HG03521 (cell line): Measurements from ENCODE around the gene ARGLU1.

Experiments
- ATAC-seq: cut with Tn5 transposase; IDR thresholded peaks from one replicate; pipeline ENCODE4 v1.9.1; 2021; ENCODE audit warnings: mild to moderate bottlenecking, moderate library complexity; ENCODE audit not compliant: unreplicated experiment

ARGLU1 gene

GRCh38 chr13:106550570-106551135 lies 17.3 kb downstream of the ARGLU1 start:
- no peak for ATAC-seq

GRCh38 chr13:106548064-106548696 lies 19.8 kb downstream of the ARGLU1 start:
- no peak for ATAC-seq

GRCh38 chr13:106541826-106542225 lies 26.1 kb downstream of the ARGLU1 start:
- no peak for ATAC-seq

GRCh38 chr13:106540613-106541012 lies 27.3 kb downstream of the ARGLU1 start:
- no peak for ATAC-seq

GRCh38 chr13:106537521-106537920 lies 30.4 kb downstream of the ARGLU1 start:
- ATAC-seq = no peak

- ATAC-seq = peak; percentile 33
Measured at GRCh38 chr13:106536244-106537034, 31.5 kb downstream of the ARGLU1 start.

- peak; percentile 94 for ATAC-seq
Measured at GRCh38 chr13:106535552-106536243, 32.2 kb downstream of the ARGLU1 start, which contains the start of gene EFNB2. Gene EFNB2 (minus strand): TSS chr13:106535662. CDS start chr13:106534964, 698 bp downstream.

GRCh38 chr13:106534639-106535551 lies 33.0 kb downstream of the ARGLU1 start:
- peak; percentile 22 for ATAC-seq

GRCh38 chr13:106533943-106534638 lies 33.8 kb downstream of the ARGLU1 start:
- ATAC-seq = no peak

GRCh38 chr13:106533101-106533942 lies 34.6 kb downstream of the ARGLU1 start:
- no peak for ATAC-seq

GRCh38 chr13:106532111-106532929 lies 35.6 kb downstream of the ARGLU1 start:
- ATAC-seq = no peak

- ATAC-seq = no peak
Measured at GRCh38 chr13:106530980-106531481, 36.9 kb downstream of the ARGLU1 start.

- no peak for ATAC-seq
Measured at GRCh38 chr13:106530171-106530851, 37.6 kb downstream of the ARGLU1 start.

GRCh38 chr13:106529415-106530170 lies 38.3 kb downstream of the ARGLU1 start:
- no peak for ATAC-seq

- ATAC-seq = no peak
Measured at GRCh38 chr13:106528718-106529414, 39.1 kb downstream of the ARGLU1 start.

GRCh38 chr13:106527826-106528225 lies 40.1 kb downstream of the ARGLU1 start:
- ATAC-seq = no peak
